Measurements from ENCODE around the gene RTP5.

RTP5 gene

GRCh38 chr2:241890524-241891235 lies 21.2 kb downstream of the RTP5 start:
- Histone ChIP-seq H3K27ac (ENCODE audit: low read depth, low read length) (no peak overlapping the region), H3K4me3 (ENCODE audit: insufficient read depth, low read length, poor library complexity, severe bottlenecking) (no peak overlapping the region), H4K20me1 (ENCODE audit: low read depth, low read length) (no peaks in the 10 kb centered on the region), H3K79me2 (ENCODE audit: insufficient read depth, low read length) (no peaks in the 10 kb centered on the region), H3F3A (ENCODE audit: insufficient read depth) (no peaks in the 10 kb centered on the region; the same call in 1 of the 2 replicates), H3K9ac (ENCODE audit: low read length) (no peak overlapping the region), H3K36me3 (ENCODE audit: low read length) (no peaks in the 10 kb centered on the region), H3K4me2 (ENCODE audit: low read depth, low read length, poor library complexity, severe bottlenecking) (no peak overlapping the region), H3K9me2 (replicated peaks; ENCODE audit: insufficient read depth, low read length) (no peaks in the 10 kb centered on the region), H3K27me3 (ENCODE audit: low read length) (no peaks in the 10 kb centered on the region), H2AFZ (ENCODE audit: low read depth, low read length, severe bottlenecking) (no peak overlapping the region), H3K9me3 (ENCODE audit: insufficient read depth, low read length) (no peaks in the 10 kb centered on the region)
- no peak for TF ChIP-seq CTCF (IDR thresholded peaks at IDR 0.05; ENCODE audit: insufficient read depth, low read length, poor library complexity, severe bottlenecking)
- TF ChIP-seq EZH2phosphoT487 (conservative IDR thresholded peaks at IDR 0.05; ENCODE audit: low read length), result no peak

GRCh38 chr2:241891315-241891987 lies 21.9 kb downstream of the RTP5 start:
- no peak for TF ChIP-seq CTCF (IDR thresholded peaks at IDR 0.05; ENCODE audit: insufficient read depth, low read length, poor library complexity, severe bottlenecking)
- TF ChIP-seq EZH2phosphoT487 (conservative IDR thresholded peaks at IDR 0.05; ENCODE audit: low read length), result no peak
- Histone ChIP-seq H2AFZ (ENCODE audit: low read depth, low read length, severe bottlenecking) (no peak overlapping the region), H4K20me1 (ENCODE audit: low read depth, low read length) (no peaks in the 10 kb centered on the region), H3K9me3 (ENCODE audit: insufficient read depth, low read length) (no peaks in the 10 kb centered on the region), H3K79me2 (ENCODE audit: insufficient read depth, low read length) (no peaks in the 10 kb centered on the region), H3K9me2 (replicated peaks; ENCODE audit: insufficient read depth, low read length) (no peaks in the 10 kb centered on the region), H3F3A (ENCODE audit: insufficient read depth) (no peaks in the 10 kb centered on the region; the same call in 1 of the 2 replicates), H3K4me3 (ENCODE audit: insufficient read depth, low read length, poor library complexity, severe bottlenecking) (no peak overlapping the region), H3K4me2 (ENCODE audit: low read depth, low read length, poor library complexity, severe bottlenecking) (no peak overlapping the region), H3K27ac (ENCODE audit: low read depth, low read length) (no peak overlapping the region), H3K9ac (ENCODE audit: low read length) (no peak overlapping the region), H3K36me3 (ENCODE audit: low read length) (no peaks in the 10 kb centered on the region), H3K27me3 (ENCODE audit: low read length) (no peaks in the 10 kb centered on the region)

GRCh38 chr2:241891988-241892298 lies 22.4 kb downstream of the RTP5 start:
- no peak overlapping the region for H3K9ac ChIP-seq (ENCODE audit: low read length)
- no peak overlapping the region for H3K4me2 ChIP-seq (ENCODE audit: low read depth, low read length, poor library complexity, severe bottlenecking)
- H3K9me3 ChIP-seq (ENCODE audit: insufficient read depth, low read length), result no peaks in the 10 kb centered on the region
- no peaks in the 10 kb centered on the region for H3K27me3 ChIP-seq (ENCODE audit: low read length)
- no peaks in the 10 kb centered on the region for H3K79me2 ChIP-seq (ENCODE audit: insufficient read depth, low read length)
- no peaks in the 10 kb centered on the region for H4K20me1 ChIP-seq (ENCODE audit: low read depth, low read length)
- no peaks in the 10 kb centered on the region for H3K36me3 ChIP-seq (ENCODE audit: low read length)
- no peak overlapping the region for H3K4me3 ChIP-seq (ENCODE audit: insufficient read depth, low read length, poor library complexity, severe bottlenecking)
- no peaks in the 10 kb centered on the region for H3K9me2 ChIP-seq (replicated peaks; ENCODE audit: insufficient read depth, low read length)
- H2AFZ ChIP-seq (ENCODE audit: low read depth, low read length, severe bottlenecking), result no peak overlapping the region
- no peaks in the 10 kb centered on the region; the same call in 1 of the 2 replicates for H3F3A ChIP-seq (ENCODE audit: insufficient read depth)
- TF ChIP-seq CTCF (IDR thresholded peaks at IDR 0.05; ENCODE audit: insufficient read depth, low read length, poor library complexity, severe bottlenecking) (no peak), EZH2phosphoT487 (conservative IDR thresholded peaks at IDR 0.05; ENCODE audit: low read length) (no peak)
- H3K27ac ChIP-seq (ENCODE audit: low read depth, low read length), result no peak overlapping the region
